ENCODE data around the gene SLC30A2. TPM values are rescaled to one million over a fixed set of nuclear protein-coding genes. Genes with fewer than 3 reads are reported as not detected.

Gene SLC30A2
- total and polyA plus RNA-seq, 4 donors = under 0.01 to 0.12 (median 0.05) TPM; not detected in 1

DNA sequence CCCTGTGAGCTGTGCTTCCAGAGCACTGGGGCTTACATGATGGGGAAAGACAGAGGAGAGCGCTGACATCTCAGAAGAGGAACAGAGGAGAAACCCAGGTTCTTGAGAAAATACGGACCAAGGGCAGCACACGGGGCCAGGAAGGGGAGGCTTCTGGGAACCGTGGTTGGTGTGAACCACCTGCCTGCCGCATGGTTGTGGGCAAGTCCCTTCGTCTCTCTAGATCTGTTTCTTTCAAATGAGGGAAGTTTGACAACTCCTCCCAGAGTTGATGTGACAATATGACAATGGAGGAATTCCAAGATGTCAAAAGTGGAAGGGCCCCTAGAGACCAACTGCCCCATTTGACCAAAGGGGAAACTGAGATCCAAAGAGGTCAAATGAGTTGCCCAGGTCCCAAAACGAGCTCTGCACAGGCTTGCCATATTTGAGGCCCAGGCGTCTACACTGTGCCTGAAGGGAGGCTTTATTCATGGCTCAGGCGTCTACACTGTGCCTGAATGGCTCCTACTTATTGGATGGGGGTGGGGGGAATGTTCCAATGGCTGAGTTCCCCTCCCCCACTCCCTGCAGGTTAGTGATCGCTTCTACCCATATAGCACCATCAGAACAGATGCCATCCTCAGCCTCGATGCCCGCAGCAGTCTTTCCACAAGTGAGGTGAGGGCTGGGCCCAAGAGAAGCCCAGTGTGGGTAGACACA, 13.1 kb downstream of the SLC30A2 start (continued):
- TF ChIP-seq, protein P1, sequence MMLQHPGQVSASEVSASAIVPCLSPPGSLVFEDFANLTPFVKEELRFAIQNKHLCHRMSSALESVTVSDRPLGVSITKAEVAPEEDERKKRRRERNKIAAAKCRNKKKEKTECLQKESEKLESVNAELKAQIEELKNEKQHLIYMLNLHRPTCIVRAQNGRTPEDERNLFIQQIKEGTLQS (IDR thresholded peaks at IDR 0.05) = no peak
- no peak for TF ChIP-seq TAF1 (conservative IDR thresholded peaks at IDR 0.05)

DNA sequence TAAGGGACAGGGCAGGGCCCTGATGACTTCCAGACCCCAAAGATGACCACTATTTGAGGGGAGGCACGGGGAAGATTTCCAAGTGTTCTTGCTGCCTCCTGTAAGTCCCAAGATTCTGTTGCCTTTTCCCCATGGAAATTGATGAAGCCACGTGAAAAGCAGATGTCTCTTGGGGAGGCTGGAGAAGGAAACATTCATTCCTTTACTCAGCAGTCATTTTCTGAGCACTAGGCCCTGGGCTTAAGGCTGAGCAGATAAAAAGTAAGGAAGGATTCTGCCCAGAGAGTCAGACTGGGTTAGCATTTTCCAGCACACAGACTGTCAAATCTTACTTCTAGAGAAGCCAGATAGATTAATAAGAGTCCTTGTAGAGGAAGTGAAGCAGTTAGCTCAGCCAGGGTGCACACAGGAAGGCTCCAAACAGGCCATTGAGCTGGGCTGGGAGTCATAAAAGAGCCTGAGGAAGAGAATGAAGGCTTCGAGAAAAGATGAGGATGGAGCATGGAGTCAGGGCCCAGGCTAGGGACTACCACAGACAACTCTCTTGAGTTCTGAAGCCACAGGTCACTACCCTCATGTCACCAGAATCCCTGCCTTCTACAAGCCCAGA, 14.2 kb downstream of the SLC30A2 start:
- TF ChIP-seq, protein P2, sequence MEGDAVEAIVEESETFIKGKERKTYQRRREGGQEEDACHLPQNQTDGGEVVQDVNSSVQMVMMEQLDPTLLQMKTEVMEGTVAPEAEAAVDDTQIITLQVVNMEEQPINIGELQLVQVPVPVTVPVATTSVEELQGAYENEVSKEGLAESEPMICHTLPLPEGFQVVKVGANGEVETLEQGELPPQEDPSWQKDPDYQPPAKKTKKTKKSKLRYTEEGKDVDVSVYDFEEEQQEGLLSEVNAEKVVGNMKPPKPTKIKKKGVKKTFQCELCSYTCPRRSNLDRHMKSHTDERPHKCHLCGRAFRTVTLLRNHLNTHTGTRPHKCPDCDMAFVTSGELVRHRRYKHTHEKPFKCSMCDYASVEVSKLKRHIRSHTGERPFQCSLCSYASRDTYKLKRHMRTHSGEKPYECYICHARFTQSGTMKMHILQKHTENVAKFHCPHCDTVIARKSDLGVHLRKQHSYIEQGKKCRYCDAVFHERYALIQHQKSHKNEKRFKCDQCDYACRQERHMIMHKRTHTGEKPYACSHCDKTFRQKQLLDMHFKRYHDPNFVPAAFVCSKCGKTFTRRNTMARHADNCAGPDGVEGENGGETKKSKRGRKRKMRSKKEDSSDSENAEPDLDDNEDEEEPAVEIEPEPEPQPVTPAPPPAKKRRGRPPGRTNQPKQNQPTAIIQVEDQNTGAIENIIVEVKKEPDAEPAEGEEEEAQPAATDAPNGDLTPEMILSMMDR (IDR thresholded peaks at IDR 0.05; ENCODE audit: low read depth, low read length, missing input control) = no peak
- TF ChIP-seq TAF1 (conservative IDR thresholded peaks at IDR 0.05) (no peak), FOXA1 (IDR thresholded peaks at IDR 0.05) (no peak), MAX (IDR thresholded peaks at IDR 0.05) (no peak), HNF4G (IDR thresholded peaks at IDR 0.05) (no peak), RAD21 (IDR thresholded peaks at IDR 0.05) (no peak), RXRA (IDR thresholded peaks at IDR 0.05) (no peak), NR2F2 (IDR thresholded peaks at IDR 0.05) (no peak), JUND (IDR thresholded peaks at IDR 0.05) (no peak), YY1 (IDR thresholded peaks at IDR 0.05) (no peak), GABPA (IDR thresholded peaks at IDR 0.05 in 1 of 2, conservative IDR thresholded peaks at IDR 0.05 in 1 of 2) (no peak), FOXA2 (IDR thresholded peaks at IDR 0.05) (no peak), EGR1 (IDR thresholded peaks at IDR 0.05; ENCODE audit: low read depth in 2 of 2) (no peak)
- TF ChIP-seq, protein P3, sequence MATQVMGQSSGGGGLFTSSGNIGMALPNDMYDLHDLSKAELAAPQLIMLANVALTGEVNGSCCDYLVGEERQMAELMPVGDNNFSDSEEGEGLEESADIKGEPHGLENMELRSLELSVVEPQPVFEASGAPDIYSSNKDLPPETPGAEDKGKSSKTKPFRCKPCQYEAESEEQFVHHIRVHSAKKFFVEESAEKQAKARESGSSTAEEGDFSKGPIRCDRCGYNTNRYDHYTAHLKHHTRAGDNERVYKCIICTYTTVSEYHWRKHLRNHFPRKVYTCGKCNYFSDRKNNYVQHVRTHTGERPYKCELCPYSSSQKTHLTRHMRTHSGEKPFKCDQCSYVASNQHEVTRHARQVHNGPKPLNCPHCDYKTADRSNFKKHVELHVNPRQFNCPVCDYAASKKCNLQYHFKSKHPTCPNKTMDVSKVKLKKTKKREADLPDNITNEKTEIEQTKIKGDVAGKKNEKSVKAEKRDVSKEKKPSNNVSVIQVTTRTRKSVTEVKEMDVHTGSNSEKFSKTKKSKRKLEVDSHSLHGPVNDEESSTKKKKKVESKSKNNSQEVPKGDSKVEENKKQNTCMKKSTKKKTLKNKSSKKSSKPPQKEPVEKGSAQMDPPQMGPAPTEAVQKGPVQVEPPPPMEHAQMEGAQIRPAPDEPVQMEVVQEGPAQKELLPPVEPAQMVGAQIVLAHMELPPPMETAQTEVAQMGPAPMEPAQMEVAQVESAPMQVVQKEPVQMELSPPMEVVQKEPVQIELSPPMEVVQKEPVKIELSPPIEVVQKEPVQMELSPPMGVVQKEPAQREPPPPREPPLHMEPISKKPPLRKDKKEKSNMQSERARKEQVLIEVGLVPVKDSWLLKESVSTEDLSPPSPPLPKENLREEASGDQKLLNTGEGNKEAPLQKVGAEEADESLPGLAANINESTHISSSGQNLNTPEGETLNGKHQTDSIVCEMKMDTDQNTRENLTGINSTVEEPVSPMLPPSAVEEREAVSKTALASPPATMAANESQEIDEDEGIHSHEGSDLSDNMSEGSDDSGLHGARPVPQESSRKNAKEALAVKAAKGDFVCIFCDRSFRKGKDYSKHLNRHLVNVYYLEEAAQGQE (IDR thresholded peaks at IDR 0.05) = no peak
- TF ChIP-seq, protein P1 (IDR thresholded peaks at IDR 0.05) = no peak
- TF ChIP-seq, protein P4, sequence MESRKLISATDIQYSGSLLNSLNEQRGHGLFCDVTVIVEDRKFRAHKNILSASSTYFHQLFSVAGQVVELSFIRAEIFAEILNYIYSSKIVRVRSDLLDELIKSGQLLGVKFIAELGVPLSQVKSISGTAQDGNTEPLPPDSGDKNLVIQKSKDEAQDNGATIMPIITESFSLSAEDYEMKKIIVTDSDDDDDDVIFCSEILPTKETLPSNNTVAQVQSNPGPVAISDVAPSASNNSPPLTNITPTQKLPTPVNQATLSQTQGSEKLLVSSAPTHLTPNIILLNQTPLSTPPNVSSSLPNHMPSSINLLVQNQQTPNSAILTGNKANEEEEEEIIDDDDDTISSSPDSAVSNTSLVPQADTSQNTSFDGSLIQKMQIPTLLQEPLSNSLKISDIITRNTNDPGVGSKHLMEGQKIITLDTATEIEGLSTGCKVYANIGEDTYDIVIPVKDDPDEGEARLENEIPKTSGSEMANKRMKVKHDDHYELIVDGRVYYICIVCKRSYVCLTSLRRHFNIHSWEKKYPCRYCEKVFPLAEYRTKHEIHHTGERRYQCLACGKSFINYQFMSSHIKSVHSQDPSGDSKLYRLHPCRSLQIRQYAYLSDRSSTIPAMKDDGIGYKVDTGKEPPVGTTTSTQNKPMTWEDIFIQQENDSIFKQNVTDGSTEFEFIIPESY (IDR thresholded peaks at IDR 0.05) = no peak
- Histone ChIP-seq H3K4me3 (ENCODE audit: low read depth in 1 of 3, low read length in 3 of 3) (no peak overlapping the region), H3K36me3 (ENCODE audit: control insufficient read depth in 4 of 4, insufficient read depth in 3 of 4, low read depth in 1 of 4, low read length in 3 of 4) (no peaks in the 10 kb centered on the region), H3K9me3 (ENCODE audit: control insufficient read depth in 4 of 4, low read length in 3 of 4) (no peaks in the 10 kb centered on the region), H3K4me1 (ENCODE audit: control insufficient read depth in 4 of 4, insufficient read depth in 4 of 4, low read length in 3 of 4) (peaks cover 1 to 14% (median 8%) of the 10 kb centered on the region in 4 donors), H3K27ac (ENCODE audit: low read depth in 1 of 2, low read length in 2 of 2) (no peak overlapping the region), H3K27me3 (ENCODE audit: control insufficient read depth in 4 of 4, insufficient read depth in 4 of 4, low read length in 3 of 4) (no peaks in the 10 kb centered on the region), H3K9ac (ENCODE audit: low read depth in 1 of 2, low read length in 2 of 2) (no peak overlapping the region)
- no peak for DNase-seq (ENCODE audit: low spot score)
- 79% methylated on average over 3 of the region's 3 CpGs for WGBS
